AG04449 (cell line): Measurements from ENCODE around the gene WWTR1.

ENCODE experiments used
- CTCF ChIA-PET: fragments of 350-600 bp; formaldehyde crosslinking; extraction: SDS; loops from one replicate; lab custom pipeline; 2021; ENCODE audit warnings: antibody characterized with exemption; lab: Yijun Ruan, JAX
- POLR2A ChIA-PET: fragments of 400-600, 350-600 bp; formaldehyde crosslinking; extraction: SDS; loops from one replicate; lab custom pipeline; 2020; ENCODE audit warnings: antibody characterized with exemption, inconsistent platforms; lab: Yijun Ruan, JAX
- DNase-seq: peaks from one replicate; pipeline ENCODE4 v3.0.0-alpha.2; 2010; ENCODE audit warnings: low read depth, low spot score
- H3K4me3 ChIP-seq: 2 replicates; pipeline ENCODE4 v1.5.1; 2011; ENCODE audit warnings: low read depth, mild to moderate bottlenecking, control low read depth, low read length
- TF ChIP-seq, protein P1 (sequence below): IDR thresholded peaks from one replicate; pipeline ENCODE4 v1.5.1; 2011; ENCODE audit warnings: mild to moderate bottlenecking, moderate library complexity, low read length, control low read depth, inconsistent platforms; ENCODE audit not compliant: insufficient read depth; ENCODE audit errors: missing control alignments

Gene WWTR1

DNA sequence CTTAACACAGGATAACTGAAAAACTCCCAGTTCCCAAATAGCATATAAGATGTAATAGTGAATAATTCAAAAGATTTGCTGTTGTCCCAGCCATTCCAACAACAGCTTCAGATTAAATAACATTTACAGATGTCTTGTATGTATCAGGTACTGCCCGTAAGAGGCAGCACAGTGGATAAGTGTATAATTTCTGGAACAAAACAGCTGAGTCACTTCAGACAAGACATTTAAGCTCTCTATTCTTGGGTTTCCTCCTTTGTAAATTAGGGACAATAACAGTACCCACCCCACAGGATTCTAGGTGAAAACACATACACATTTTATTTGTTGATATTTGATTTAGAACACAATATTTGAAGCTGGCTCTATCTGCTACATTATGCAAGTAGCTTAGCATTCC lies 2.6 kb upstream of the WWTR1 start:
- POLR2A ChIA-PET = no interaction called here
- no peak for DNase-seq
- no peak overlapping the region for H3K4me3 ChIP-seq
- TF ChIP-seq, protein P1, sequence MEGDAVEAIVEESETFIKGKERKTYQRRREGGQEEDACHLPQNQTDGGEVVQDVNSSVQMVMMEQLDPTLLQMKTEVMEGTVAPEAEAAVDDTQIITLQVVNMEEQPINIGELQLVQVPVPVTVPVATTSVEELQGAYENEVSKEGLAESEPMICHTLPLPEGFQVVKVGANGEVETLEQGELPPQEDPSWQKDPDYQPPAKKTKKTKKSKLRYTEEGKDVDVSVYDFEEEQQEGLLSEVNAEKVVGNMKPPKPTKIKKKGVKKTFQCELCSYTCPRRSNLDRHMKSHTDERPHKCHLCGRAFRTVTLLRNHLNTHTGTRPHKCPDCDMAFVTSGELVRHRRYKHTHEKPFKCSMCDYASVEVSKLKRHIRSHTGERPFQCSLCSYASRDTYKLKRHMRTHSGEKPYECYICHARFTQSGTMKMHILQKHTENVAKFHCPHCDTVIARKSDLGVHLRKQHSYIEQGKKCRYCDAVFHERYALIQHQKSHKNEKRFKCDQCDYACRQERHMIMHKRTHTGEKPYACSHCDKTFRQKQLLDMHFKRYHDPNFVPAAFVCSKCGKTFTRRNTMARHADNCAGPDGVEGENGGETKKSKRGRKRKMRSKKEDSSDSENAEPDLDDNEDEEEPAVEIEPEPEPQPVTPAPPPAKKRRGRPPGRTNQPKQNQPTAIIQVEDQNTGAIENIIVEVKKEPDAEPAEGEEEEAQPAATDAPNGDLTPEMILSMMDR = no peak
- CTCF ChIA-PET = interaction anchor here (0.6 to 3.1 kb wide), 8 partner anchors 11 to 133 kb away, joined by 3 to 15 read pairs (median 6); no protein-coding TSS in a partner anchor

DNA sequence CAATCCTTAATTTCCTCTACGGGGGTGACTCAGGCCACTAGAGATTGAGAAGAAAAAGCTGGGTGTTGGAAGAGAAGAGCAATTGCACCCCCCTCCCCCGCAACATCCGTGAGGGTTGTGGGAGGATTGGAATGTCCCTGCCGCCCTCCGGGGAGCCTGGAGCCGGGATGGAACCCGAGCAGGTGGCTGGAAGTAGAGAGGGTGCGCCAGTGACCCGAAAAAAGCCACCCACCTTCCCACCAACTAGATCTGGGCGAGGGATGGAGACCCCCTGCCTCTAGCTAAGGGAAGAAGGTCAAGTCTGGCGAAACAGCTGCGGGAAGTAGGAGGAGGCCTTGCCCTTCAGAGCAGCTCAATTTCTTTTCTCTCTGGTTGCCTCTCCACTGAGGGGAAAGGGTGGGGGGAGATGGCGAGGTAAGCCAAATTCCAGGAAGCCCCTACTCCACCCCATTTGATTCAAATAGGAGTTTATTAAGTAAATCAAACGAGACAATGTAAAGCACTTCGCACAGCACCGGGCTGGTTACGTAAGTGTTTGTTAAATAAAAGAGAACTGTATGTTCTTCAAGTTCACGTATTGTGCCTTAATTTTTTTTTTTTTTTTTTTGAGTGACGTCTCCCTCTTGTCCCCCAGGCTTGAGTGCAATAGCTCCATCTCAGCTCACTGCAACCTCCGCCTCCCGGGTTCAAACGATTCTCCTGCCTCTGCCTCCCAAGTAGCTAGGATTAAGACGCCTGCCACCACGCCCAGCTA lies 1.1 kb upstream of the WWTR1 start:
- ChIA-PET POLR2A (interaction anchor here (0.6 to 3.7 kb wide), 15 partner anchors 9 to 131 kb away, joined by 3 to 26 read pairs (median 6); no protein-coding TSS in a partner anchor), CTCF (interaction anchor here (0.8 to 3.1 kb wide), 11 partner anchors 8 to 157 kb away, joined by 3 to 15 read pairs (median 5); no protein-coding TSS in a partner anchor)
- TF ChIP-seq, protein P1 = no peak
- peak overlapping the region; percentile 93 for H3K4me3 ChIP-seq
- no peak for DNase-seq

DNA sequence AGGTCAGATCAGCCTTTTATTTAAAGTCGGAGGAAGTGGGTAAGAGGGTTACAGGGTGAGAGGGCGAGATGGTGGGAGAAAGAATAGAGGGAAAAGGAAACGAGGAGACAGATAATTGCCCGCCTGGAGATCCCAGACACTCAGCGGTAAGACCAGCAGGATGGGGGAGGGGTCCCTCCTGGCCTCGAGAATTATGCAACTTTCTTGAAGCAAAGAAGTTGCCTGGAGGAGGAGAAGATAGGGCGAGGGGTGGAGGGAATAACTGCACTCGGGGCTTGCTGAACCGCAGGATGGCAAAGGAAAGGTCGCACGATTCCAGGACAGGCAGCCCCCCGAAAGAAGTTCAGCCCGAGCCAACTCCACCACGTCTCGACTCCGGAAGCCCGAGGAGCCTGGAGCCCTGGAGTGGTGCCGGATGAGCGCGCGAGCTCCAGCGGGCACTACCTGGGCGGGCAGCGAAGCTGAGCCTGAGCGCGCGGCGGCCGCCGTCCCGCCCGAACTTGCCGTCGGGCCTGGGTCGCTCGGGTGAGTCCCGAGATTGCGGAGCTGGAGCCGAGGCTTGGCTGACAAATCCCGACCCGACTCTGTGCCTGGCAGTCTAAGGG lies 402 bp downstream of the WWTR1 start:
- ChIA-PET CTCF (interaction anchor here (1.1 to 3.1 kb wide), 9 partner anchors 9 to 156 kb away, joined by 3 to 15 read pairs (median 5); no protein-coding TSS in a partner anchor), POLR2A (interaction anchor here (0.6 to 3.7 kb wide), 26 partner anchors 10 to 191 kb away, joined by 3 to 26 read pairs (median 5); partner anchors contain the start of gene RNF13)
- TF ChIP-seq, protein P1 = no peak
- peak overlapping the region; percentile 93 for H3K4me3 ChIP-seq
- no peak for DNase-seq

DNA sequence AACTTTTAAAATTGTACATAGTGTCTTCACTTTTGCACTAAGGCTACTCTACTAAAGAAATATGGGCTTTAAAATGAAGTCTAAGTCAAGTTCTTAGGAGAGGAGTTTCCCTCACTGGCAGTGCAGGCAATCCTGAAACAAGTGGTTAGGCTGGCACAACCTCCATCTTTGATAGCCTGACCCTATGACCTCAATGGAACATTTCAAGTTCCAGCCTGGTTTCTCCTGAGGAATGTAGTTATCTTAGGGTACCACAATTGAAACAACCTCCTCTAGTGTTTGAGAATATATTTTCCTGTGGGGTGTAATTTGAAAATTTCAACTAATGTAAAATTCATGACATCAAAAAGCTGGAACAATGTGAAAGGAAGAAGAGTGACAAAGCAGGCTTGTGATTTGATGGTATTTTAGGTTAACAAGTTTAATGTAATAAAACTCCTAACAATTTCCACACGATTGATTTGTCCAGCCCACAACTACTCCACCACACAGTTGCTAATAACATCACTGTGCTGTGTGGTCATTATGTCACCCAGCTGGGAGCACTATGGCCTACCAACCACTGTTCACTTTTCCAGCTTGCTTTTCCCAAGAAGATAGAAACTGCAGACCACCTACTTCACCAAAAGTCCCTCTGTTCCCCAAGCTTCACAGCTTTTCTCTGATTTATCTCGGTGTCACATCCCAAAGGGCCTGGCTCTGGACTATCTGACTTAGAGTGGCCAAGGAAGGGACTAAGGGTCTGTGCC lies 1.8 kb downstream of the WWTR1 start:
- TF ChIP-seq, protein P1 = no peak
- CTCF ChIA-PET = interaction anchor here (0.7 to 1.8 kb wide), 10 partner anchors 8 to 120 kb away, joined by 3 to 6 read pairs (median 3); partner anchors contain the start of gene COMMD2
- POLR2A ChIA-PET = interaction anchor here (0.6 to 3.7 kb wide), 6 partner anchors 47 to 121 kb away, joined by 3 to 26 read pairs (median 18); no protein-coding TSS in a partner anchor
- no peak for DNase-seq
- H3K4me3 ChIP-seq = peak overlapping the region; percentile 93

DNA sequence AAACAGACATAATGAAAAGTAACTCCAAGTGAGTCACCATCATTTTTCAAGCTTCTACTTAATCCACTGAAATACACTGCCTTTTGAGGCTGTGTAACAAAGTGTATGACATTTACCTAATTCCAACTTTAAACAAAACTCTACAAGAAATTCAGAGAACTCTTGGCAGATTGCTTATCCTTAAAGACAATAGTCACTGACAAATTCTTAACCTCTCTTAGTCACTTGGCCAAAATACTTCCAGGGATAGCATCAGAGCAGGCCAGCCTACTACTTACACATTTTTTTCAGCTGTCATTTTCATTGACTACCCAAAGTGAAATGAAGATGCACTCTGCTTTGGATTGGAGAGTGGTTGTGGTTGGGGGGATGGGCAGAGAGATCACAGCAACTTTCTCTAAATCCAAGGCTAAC lies 3.6 kb downstream of the WWTR1 start:
- CTCF ChIA-PET = interaction anchor here (0.9 to 2.0 kb wide), 7 partner anchors 15 to 124 kb away, joined by 3 to 10 read pairs (median 5); no protein-coding TSS in a partner anchor
- peak overlapping the region; percentile 31 for H3K4me3 ChIP-seq
- TF ChIP-seq, protein P1 = no peak
- no peak for DNase-seq
- POLR2A ChIA-PET = interaction anchor here (1.0 to 1.6 kb wide), 4 partner anchors 33 to 120 kb away, joined by 3 to 7 read pairs (median 4); no protein-coding TSS in a partner anchor
